ENCODE results near the gene UBE2Q2.

UBE2Q2 gene

GRCh38 chr15:75923756-75924155 lies 80.5 kb downstream of the UBE2Q2 start:
- no peak for DNase-seq (ENCODE audit: low read depth)

- no peak for DNase-seq (ENCODE audit: low read depth)
Measured at GRCh38 chr15:75924576-75924975, 81.3 kb downstream of the UBE2Q2 start.

GRCh38 chr15:75925440-75925839 lies 82.2 kb downstream of the UBE2Q2 start:
- DNase-seq (ENCODE audit: low read depth): no peak

DNA sequence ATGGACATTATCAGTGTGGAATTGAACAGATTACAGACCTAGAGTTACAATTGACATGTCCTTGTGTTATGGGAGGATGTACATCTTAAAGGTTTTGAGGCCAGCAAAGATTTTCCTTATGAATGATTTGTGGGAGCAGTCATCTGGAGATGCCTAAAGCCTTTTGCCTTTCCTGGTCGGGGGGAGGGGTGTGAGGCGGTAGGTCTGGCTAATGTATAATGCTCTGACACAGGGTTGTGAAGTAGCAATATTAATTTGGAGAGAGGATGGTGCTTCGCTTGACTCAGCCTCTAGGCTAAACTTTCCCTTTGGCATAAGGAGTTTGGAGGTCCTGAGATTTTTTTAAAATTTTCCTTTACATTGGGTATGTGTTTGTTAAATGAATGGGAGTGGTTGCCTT lies 83.7 kb downstream of the UBE2Q2 start:
- DNase-seq (ENCODE audit: low read depth): no peak

DNA sequence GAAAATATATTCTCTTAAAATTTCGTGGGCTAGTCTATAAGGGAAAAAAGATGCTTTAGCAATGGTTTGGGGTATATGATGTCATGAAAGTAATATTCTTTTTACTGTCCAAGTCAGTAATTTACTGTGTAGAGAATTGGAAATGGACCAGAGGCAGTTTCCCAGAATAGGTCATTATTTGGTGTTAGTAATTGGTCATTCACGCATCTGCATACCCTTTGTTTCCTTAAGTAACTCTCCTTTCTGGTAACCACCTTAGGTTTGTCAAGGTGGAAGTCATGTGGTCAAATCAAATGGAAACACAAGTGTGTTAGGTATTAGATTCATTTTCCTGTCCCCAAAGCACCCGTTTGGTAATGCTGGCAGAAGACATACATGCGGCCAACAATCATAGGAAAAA lies 84.4 kb downstream of the UBE2Q2 start:
- no peak for DNase-seq (ENCODE audit: low read depth)

- no peak for DNase-seq (ENCODE audit: low read depth)
Measured at GRCh38 chr15:75928680-75929608, 85.7 kb downstream of the UBE2Q2 start.

DNA sequence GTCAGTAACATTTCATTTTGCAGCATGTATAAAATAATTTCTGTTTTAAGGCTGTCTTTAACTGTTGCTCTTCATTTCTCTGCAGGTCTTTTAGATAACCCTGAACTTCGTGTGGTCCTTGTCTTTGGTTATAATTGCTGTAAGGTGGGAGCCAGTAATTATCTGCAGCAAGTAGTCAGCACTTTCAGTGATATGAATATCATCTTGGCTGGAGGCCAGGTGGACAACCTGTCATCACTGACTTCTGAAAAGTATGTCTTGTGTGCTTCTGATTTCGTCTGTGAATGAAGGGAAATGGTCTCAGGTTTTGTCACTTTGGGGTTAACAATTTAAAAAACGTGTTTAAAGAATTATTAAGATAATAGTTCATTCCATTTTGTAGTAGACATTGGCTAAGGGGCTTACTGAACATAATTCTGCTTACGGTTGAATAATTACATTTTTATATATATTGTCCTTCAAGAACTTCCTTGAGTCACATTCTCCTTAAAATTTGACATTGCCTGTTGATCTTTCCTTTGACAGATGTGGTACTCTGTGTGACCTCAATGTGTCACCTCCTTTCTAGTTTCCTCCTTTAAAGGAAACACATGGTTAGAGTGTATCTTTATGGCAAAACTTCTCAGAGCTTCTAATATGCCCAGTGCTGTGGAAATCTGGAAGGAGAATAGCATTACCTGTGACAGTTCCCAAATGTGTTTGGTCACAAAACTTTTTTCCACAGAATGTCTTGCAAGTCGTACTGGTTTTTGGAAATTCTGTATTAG lies 86.7 kb downstream of the UBE2Q2 start:
- DNase-seq (ENCODE audit: low read depth): no peak

- DNase-seq (ENCODE audit: low read depth): no peak
Measured at GRCh38 chr15:75930866-75931265, 87.6 kb downstream of the UBE2Q2 start.

GRCh38 chr15:75942464-75942863 lies 99.2 kb downstream of the UBE2Q2 start:
- no peak for DNase-seq (ENCODE audit: low read depth)

DNA sequence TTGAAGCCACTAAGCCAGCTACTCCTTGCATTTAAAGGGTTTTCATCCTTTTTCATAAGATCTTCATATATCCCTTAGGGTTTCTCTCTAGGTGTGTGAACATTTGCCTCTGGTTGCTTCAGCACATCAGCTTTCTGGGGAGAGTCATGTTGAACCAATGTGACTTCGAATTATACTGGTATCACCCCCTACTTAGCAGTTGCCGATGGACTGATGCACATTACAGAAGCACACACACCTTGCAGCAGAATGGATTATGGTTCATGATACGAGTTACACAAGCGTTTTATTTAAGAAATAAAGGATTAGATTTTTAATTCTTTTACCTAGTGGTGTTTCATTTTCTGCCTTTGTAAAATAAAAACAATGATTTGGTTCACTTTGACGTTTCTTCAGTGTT lies 100.0 kb downstream of the UBE2Q2 start:
- DNase-seq (ENCODE audit: low read depth): no peak

- DNase-seq (ENCODE audit: low read depth): no peak
Measured at GRCh38 chr15:75943713-75944215, 100.5 kb downstream of the UBE2Q2 start.

DNA sequence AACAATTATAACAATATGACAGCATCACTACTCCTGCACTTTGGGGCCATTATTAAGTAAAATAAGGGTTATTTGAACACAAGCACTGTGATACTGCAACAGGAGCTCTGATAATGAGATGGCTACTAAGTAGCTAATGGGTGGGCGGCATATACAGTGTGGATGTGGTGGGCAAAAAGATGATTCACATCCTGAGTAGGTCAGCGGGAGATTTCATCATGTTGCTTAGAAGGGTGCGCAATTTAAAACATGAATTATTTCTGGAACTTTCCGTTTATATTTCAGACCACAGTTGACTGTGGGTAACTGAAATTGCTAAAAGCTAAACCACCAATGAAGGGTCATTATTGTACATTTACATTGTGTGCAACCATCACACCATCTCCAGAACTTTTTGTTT lies 102.7 kb downstream of the UBE2Q2 start:
- no peak for DNase-seq (ENCODE audit: low read depth)

DNA sequence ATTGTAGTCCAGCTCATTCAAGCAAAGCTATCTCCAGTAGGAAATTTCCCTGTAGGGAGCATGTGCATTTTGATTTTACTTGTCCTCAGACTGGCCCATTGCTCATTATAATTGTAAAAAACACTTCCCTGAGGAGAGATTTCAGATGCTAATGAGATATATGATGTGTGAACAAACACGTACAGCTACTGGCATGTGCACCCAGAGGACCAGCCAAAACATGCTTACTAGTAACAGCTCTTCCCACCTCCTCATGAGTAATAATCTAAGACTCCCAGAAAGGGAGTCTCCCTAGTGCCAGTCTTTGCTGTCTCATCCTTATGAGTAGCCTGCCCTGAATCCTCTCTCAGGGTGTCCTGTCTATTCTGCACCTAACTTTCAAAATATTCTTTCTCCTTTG lies 103.8 kb downstream of the UBE2Q2 start:
- DNase-seq (ENCODE audit: low read depth): no peak

DNA sequence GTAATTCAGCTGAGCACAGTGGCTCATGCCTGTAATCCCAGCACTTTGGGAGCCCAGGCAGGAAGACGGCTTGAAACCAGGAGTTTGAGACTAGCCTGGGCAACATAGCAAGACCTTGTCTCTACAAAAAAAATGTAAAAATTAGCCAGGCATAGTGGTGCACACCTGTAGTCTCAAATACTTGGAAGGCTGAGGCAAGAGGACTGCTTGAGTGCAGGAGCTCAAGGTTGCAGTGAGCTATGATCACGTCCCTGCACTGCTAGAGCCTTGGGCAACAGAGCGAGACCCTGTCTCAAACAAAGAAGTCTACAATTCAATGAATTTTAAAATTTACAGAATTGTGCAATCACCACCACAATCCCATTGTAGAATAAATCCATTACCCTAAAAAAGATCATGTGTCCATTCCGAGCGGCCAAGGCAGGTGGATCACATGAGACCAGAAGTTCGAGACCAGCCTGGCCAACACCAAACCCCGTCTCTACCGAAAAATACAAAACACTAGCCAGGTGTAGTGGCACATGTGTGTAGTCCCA lies 105.6 kb downstream of the UBE2Q2 start:
- no peak for DNase-seq (ENCODE audit: low read depth)

Measured in stimulated activated CD4-positive, alpha-beta T cell treated with anti-CD3 and anti-CD28 coated beads, Interleukin-2, amount 100 ng/mL, for 4 hours (primary cell).